GM21360 (cell line): ENCODE data around the gene TSPAN18.

ENCODE experiments used
- ATAC-seq: cut with Tn5 transposase; IDR thresholded peaks from one replicate; pipeline ENCODE4 v1.9.1; 2021; ENCODE audit warnings: mild to moderate bottlenecking, moderate library complexity; ENCODE audit not compliant: unreplicated experiment

Gene TSPAN18

DNA sequence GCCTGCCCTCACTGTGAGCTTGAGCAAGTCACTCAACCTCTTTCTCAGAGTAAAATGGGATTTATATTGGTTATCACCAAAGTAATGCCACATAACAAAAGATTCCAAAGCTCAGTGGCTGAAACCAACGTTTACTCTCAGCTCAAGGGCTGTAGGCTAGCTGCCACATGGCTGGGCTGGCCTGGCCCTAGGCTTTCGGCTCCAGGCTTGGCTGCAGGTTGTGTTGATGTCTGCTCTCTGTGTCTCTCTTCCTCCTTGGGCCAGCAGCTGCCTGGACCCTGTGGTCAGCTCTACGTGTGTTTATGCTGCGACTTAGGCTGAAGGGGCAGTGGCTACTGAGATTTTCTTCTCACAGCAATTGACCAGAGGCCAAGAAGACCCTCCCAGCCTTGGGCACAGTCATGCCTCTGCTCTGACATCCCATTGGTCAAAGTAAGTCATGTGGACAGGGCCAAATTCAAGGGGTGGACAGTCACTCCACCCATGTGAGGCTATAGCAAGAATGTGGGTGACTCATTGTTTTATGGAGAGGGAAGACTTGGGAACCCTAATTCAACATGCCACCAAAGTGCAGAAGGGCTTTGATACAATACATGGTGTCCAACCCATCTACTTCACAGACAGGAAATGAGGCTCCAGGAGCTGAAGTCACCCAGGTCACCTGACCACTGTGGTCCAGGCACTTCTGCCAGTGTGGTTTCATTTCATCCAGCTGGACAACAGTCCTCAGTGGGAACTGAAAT lies 90.6 kb downstream of the TSPAN18 start:
- no peak for ATAC-seq

DNA sequence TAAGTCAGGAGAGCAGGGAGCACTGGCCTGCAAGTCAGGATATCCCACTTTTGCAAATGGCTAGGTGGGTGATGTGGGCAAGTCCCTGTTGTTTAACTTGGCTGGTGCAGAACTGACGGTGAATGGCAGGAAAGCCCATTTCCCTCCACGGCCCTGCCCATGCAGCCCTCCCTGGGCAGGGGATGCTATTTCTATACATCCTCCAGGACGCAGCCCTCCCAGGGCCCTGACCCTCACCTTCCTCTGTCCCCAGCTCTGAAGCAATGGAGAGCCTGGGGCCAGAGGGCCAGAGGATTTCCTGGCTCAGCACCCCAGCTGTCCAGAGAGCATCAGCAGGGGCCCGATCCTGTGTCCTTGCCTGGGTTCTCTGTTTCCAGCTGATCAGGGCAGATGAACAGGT lies 91.3 kb downstream of the TSPAN18 start:
- no peak for ATAC-seq

DNA sequence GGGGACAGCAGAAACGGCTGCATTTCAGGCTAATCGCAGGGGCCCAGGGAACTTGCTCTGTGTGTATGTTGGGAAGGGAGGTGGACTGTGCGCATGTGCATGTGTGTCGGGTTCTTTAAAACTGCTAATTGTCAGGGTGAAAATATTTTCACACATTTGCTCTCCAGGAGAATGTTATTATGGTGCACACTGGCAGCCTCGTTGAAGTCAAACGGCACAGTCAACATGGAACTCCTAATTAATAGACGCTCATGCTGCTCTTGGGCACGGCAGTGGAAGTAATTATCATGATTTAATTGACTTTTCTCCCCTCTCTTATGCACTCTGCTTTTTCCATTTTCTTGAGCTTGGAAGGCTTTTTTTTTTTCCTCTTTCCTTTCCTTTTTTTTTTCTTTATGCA lies 92.6 kb downstream of the TSPAN18 start:
- no peak for ATAC-seq

DNA sequence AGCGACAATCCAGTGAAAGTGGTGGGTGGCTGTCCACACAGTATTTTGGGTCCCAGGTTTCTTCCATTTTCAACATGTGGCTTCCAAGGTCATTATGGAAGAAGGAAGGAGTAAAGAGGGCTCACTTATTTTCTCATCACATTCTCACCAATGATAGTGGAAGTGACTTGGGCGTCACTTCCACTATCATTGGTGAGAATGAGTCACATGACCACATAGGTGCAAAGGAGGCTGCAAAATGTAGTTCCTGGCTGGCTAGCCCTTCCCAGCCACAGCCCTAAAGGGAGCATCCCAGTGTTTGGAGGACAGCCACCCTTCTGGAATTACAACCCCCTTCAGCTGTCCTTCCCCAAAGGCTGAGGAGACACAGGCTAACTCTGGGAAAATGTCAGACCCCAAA lies 95.6 kb downstream of the TSPAN18 start:
- no peak for ATAC-seq

GRCh38 chr11:44823006-44823405 lies 96.2 kb downstream of the TSPAN18 start:
- ATAC-seq, result no peak

- ATAC-seq, result no peak
Measured at GRCh38 chr11:44823868-44824267, 97.1 kb downstream of the TSPAN18 start.

DNA sequence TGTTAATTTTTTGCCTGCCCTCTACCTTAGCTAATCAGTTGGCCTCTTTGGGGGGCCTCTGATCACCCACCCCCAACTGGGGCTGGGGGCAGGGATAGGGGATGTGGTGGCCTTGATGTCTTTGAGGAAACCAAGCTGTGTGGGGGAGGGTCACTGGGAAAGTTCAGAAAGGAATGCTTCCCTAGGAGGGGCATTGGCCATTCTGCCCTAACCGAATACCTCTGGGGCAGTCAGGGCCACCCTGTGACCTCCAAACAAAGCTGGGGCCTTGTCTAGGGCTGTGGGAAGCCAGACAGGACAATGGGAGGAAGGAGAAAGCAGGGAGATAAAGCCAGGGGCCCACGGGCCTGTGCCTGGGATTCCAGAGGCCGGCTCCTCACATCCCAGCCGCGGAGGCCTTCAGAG lies 97.5 kb downstream of the TSPAN18 start:
- no peak for ATAC-seq

GRCh38 chr11:44825058-44825785 lies 98.5 kb downstream of the TSPAN18 start:
- ATAC-seq, result no peak

DNA sequence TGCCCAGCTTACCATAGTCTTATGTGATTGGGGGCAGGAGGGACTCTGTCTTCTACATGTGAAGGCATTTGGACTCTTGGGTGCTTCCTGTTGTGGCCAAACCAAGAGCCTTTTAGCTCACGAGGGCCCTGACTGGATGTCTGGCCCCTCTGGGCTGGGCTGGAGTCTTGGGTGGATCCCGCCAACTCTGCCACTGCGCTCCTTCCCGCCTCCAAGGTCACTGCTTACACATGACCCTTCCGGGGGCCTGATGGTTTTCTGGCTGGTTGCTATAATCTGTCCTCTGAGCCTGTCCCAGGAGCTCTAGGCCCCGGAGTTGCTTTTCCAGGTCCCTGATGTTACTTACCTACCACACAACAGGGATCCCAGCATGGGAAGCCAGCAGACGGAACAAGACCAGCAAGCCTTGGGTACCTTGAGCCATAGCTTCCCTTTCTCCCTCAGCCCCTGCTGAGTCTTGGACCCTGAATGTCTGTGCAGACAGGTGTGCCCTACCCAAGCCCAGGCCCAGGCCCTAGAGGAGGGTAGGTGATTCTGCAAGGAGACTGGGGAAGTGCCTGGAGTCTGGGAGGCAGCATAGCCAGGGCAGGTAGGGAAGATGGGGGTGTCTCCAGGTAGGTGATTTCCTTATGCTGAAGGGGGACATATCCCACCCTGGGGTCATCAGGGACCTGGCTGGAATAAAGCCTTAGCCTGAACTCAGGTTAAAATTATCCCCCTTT lies 100.3 kb downstream of the TSPAN18 start:
- no peak for ATAC-seq

GRCh38 chr11:44828296-44828695 lies 101.5 kb downstream of the TSPAN18 start:
- ATAC-seq, result no peak

DNA sequence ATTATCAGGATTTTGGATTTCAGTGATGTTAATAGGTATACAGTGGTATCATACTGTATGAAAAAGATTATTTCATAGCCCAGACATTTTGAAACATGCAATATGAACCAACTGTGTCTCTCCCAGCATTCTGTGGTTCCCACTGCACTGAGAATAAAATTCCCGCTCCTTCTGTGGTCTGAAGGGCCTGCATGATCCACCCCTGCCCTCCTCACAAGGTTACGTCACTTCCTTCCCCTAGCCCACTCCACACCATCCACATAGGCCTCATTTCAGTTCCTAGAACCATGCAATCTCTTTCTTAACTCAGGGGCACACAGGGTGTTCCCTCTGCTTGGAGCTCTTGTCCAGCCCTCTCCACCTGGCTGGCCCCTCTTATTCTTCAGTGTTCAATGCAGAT lies 103.1 kb downstream of the TSPAN18 start:
- ATAC-seq, result no peak

- ATAC-seq, result no peak
Measured at GRCh38 chr11:44831605-44832394, 105.0 kb downstream of the TSPAN18 start.

DNA sequence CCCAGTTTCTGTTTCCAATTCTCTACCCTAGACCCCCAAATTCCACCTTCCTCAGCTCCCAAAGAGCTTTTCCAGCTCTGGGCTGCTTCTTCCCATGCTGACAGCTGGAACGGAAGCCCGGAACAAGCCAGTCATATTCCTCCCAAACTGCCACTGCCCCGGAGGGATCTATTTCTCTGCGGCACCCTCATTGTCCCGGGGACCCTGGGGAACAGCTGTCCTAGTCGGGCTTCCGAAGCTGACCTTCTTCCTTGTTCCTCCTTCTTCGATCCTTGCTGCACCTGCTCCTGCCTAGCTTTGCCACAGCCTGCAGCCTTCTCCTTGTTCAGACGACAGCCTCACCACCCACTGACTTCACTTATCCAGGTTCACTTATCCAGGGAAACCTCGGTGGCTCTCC lies 105.7 kb downstream of the TSPAN18 start:
- ATAC-seq, result no peak

DNA sequence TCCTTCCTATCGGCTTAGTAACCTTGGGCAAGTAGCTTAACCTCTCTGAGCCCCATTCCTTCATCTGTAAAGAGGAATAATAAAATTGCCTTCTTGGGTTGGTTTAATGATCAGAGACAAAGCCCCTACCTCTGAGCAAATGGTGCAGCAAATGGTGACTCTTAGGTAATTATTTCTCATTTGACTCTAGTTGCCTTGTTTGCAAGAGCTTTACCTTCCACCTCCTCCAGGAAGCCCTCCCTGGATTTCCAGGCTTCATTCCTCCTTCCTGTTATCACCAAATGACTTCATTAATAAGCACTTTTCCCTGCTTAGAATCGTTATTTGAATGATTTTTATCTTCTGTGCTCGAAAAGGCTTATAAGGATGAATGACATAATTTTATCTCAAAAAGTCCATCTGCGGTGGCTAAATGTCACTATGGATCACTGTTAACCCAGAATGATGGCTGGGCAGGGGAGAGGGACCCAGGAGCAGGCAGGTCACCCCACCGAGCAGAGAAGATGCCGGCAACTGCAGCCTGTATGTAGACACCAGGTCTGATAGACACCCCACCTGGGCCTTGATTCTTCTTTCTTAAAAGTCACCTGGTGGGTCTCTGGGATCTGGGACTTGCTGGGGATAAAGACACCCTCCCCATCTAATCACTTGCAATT lies 106.6 kb downstream of the TSPAN18 start:
- no peak for ATAC-seq

GRCh38 chr11:44833877-44834452 lies 107.2 kb downstream of the TSPAN18 start:
- no peak for ATAC-seq

DNA sequence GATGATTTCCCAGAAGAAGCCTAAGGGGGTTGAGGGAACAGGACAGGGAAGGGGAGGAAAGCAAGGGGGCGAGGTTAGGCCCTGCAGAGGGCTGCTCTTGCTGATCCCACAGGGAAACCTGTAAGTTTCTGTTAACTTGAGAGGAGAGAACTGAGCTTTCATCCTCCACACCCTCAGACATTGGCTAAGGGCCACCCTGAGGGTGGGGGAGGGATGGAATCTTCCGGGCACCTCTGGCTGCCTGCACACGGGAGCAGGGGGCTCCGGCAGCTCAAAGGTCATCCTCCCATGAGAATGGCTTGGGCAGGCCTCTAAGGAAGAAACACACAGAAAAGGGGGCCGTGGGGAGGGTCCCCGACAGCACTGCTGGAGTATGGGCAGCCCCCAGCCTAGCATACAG lies 108.1 kb downstream of the TSPAN18 start:
- ATAC-seq, result no peak

DNA sequence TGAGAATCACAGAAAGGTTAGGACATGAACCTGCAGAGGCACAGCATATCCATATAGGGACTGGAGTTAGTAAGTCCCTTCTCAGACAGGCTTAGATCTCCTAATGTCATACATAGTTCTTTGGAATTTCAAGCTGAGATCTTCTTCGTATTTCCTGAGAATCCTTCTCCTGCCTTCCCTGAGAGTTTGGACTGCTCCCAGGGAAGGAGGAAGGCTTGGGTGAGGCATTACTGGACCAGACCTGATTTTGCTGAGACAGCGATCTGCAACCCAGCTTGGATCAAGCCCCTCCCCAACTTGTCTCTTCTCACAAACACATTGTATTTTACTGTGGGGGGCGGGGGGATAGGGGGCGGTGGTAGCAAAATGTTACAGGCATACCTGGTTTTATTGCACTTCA lies 108.5 kb downstream of the TSPAN18 start:
- no peak for ATAC-seq

DNA sequence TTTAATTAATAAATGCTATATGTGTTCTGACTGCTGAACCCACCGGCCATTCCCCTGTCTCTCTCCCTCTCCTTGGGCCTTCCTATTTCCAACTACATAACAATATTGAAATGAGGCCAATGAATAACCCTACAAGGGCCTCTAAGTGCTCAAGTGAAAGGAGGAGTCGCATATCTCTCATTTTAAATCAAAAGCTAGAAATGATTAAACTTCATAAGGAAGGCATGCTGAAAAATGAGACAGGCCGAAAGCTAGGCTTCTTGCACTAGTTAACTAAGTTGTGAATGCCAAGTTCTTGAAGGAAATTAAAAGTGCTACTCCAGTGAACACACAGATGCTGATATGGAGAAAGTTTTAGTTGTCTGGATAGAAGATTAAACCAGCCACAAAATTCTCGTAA lies 109.2 kb downstream of the TSPAN18 start:
- no peak for ATAC-seq

DNA sequence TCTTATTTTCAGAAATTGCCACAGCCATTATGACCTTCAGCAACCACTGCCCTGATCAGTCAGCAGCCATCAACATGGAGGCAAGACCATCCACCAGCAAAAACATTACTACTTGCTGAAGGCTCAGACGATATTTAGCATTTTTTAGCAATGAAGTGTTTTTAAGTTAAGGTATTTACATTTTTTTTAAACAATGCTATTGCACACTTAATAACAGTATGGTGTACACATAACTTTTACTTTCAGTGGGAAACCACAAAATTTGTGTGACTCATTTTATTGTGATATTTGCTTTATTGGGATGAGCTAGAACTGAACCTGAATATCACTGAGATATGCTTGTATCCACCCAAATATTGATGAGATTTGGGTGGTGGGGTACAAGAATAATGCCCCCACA lies 110.9 kb downstream of the TSPAN18 start:
- no peak for ATAC-seq

DNA sequence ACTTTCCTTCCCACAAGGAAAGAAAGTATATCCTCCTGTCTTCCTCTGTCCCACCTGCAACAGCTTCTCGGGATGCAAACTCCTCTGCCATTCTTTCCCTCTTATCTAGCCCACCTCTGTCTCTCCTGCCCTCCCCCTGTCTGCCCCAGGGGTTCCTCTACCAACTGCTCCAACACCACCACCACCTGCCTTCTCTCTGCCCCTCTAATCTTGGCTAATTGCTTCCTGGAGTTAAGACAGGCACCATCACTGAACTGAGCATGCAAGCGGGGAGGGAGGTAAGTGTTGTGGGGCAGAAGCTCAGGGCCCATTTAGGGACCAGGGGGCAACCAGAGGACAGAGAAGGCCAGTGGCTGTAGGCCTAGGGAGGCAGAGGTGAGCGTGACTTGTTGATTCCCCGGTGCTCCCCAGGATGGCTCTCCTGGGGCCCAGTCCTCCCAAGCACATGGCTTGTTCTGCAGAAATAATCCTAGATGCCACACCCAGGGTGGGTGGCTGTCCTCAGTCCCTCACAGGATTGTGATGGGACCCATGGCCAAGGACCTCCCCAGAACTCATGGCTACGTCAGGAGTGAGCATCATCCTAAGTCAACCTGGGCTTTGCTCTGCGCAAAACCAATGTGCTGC lies 112.8 kb downstream of the TSPAN18 start:
- ATAC-seq, result no peak
